HepG2 (cell line): ENCODE data around the gene PPP1R18. TPM values are rescaled to one million over a fixed set of nuclear protein-coding genes. Genes with fewer than 3 reads are reported as not detected.

ENCODE experiments used
- ATM ChIP-seq: fragments of 450-650 bp; IDR thresholded peaks from 2 replicates; pipeline ENCODE4 v1.7.1; 2017; ENCODE audit warnings: mild to moderate bottlenecking, borderline replicate concordance
- CENPT ChIP-seq: sonication (generic); formaldehyde crosslinking; IDR thresholded peaks from 2 replicates; pipeline ENCODE4 v1.8.0; 2022; ENCODE audit warnings: low read depth, mild to moderate bottlenecking, moderate library complexity, missing genetic modification reagents
- FOXA1 ChIP-seq, 2 experiments: fragments of 450-650 bp in 1 of 2; sonication (generic) in 1 of 2; formaldehyde crosslinking in 1 of 2; IDR thresholded peaks; 2 replicates each; pipeline versions ENCODE4 v1.4.0 to v1.6.1; 2016 to 2020; ENCODE audit warnings: missing genetic modification reagents in 1 of 2
- HBP1 ChIP-seq: IDR thresholded peaks from 2 replicates; pipeline ENCODE4 v1.6.1; 2016; ENCODE audit warnings: low read depth, control low read depth
- HDAC2 ChIP-seq: sonication (generic); formaldehyde crosslinking; IDR thresholded peaks from 2 replicates; pipeline ENCODE4 v1.4.0; 2020; ENCODE audit warnings: missing genetic modification reagents
- LRRFIP1 ChIP-seq: sonication (generic); formaldehyde crosslinking; conservative IDR thresholded peaks from 2 replicates; pipeline ENCODE4 v1.4.0; 2020; ENCODE audit warnings: missing genetic modification reagents
- MED1 ChIP-seq: sonication (generic); formaldehyde crosslinking; IDR thresholded peaks from 2 replicates; pipeline ENCODE4 v1.4.0; 2020; ENCODE audit warnings: missing genetic modification reagents
- MEF2D ChIP-seq: sonication (generic); formaldehyde crosslinking; IDR thresholded peaks from 2 replicates; pipeline ENCODE4 v1.5.1; 2020; ENCODE audit warnings: mild to moderate bottlenecking, missing genetic modification reagents
- MYC ChIP-seq: sonication (generic); formaldehyde crosslinking; IDR thresholded peaks from 2 replicates; pipeline ENCODE4 v1.9.0; 2021; ENCODE audit warnings: missing genetic modification reagents, borderline replicate concordance
- NRL ChIP-seq: sonication (generic); formaldehyde crosslinking; IDR thresholded peaks from 2 replicates; pipeline ENCODE4 v1.5.0; 2020; ENCODE audit warnings: missing genetic modification reagents, mild to moderate bottlenecking, moderate library complexity, borderline replicate concordance
- TARDBP ChIP-seq: sonication (generic); formaldehyde crosslinking; IDR thresholded peaks from 2 replicates; pipeline ENCODE4 v1.8.0; 2022; ENCODE audit warnings: mild to moderate bottlenecking, missing genetic modification reagents
- ZKSCAN5 ChIP-seq: sonication (generic); formaldehyde crosslinking; IDR thresholded peaks from 2 replicates; pipeline ENCODE4 v1.5.1; 2020; ENCODE audit warnings: mild to moderate bottlenecking, missing genetic modification reagents
- ZNF12 ChIP-seq: sonication (generic); formaldehyde crosslinking; IDR thresholded peaks from 2 replicates; pipeline ENCODE4 v1.5.0; 2020; ENCODE audit warnings: missing genetic modification reagents
- ZNF33A ChIP-seq: sonication (generic); formaldehyde crosslinking; IDR thresholded peaks from 2 replicates; pipeline ENCODE4 v1.5.1; 2020; ENCODE audit warnings: missing genetic modification reagents, mild to moderate bottlenecking, moderate library complexity, borderline replicate concordance
- ZNF543 ChIP-seq: sonication (generic); formaldehyde crosslinking; IDR thresholded peaks from 2 replicates; pipeline ENCODE4 v1.4.0; 2020; ENCODE audit warnings: mild to moderate bottlenecking, missing genetic modification reagents
- ZNF564 ChIP-seq: sonication (generic); formaldehyde crosslinking; IDR thresholded peaks from 2 replicates; pipeline ENCODE4 v1.8.1; 2023; ENCODE audit warnings: mild to moderate bottlenecking, missing genetic modification reagents
- ZNF674 ChIP-seq: sonication (generic); formaldehyde crosslinking; IDR thresholded peaks from 2 replicates; pipeline ENCODE4 v1.5.0; 2020; ENCODE audit warnings: low read depth, mild to moderate bottlenecking, missing genetic modification reagents
- ZNF773 ChIP-seq: sonication (generic); formaldehyde crosslinking; IDR thresholded peaks from 2 replicates; pipeline ENCODE4 v1.4.0; 2020; ENCODE audit warnings: missing genetic modification reagents, borderline replicate concordance
- ZSCAN21 ChIP-seq: sonication (generic); formaldehyde crosslinking; IDR thresholded peaks from 2 replicates; pipeline ENCODE4 v1.8.0; 2022; ENCODE audit warnings: mild to moderate bottlenecking, missing genetic modification reagents, moderate library complexity, borderline replicate concordance
- ZSCAN30 ChIP-seq: sonication (generic); formaldehyde crosslinking; IDR thresholded peaks from 2 replicates; pipeline ENCODE4 v1.5.0; 2020; ENCODE audit warnings: mild to moderate bottlenecking, missing genetic modification reagents
- polyA plus RNA-seq, 8 experiments: library from polyadenylated mRNA; depleted of rRNA in 3 of 8; stranded (reverse) in 7 of 8; unstranded in 1 of 8; fragments of >200 nt; fragmentation: Illumina TruSeq in 4 of 8; extraction: Trizol in 4 of 8; gene quantifications; 2 replicates each; pipeline versions ENCODE4 v1.2.1 to v1.2.3, GENCODE V29; 2011 to 2016; ENCODE audit warnings: low read depth in 4 of 8, missing spikeins in 1 of 8, mixed read lengths in 1 of 8; ENCODE audit not compliant: insufficient read depth in 1 of 8
- total RNA-seq, 5 experiments: library from RNA; depleted of rRNA; stranded (reverse); fragments of >200 nt; fragmentation: Illumina TruSeq; extraction: Trizol; gene quantifications; 2 replicates each; pipeline ENCODE4 v1.2.3, GENCODE V29; 2016; ENCODE audit warnings: low read depth in 1 of 5
- TF ChIP-seq, protein P1 (sequence below), 2 experiments: sonication (generic) in 1 of 2; formaldehyde crosslinking in 1 of 2; IDR thresholded peaks; 2 replicates each; pipeline versions ENCODE4 v1.4.0 to v1.6.1; 2018 to 2020; ENCODE audit warnings: missing genetic modification reagents in 2 of 2, borderline replicate concordance in 1 of 2, low read depth in 1 of 2, mild to moderate bottlenecking in 1 of 2, missing biosample characterization in 1 of 2
- TF ChIP-seq, protein P2 (sequence below): sonication (generic); formaldehyde crosslinking; conservative IDR thresholded peaks from 2 replicates; pipeline ENCODE4 v1.4.0; 2020; ENCODE audit warnings: missing genetic modification reagents

PPP1R18 gene
- total and polyA plus RNA-seq, 2 of the 13 experiments (the other 11 are each of a cell fraction or from before 2014, with no cell fraction given), result 4.9 to 9.2 TPM

- TF ChIP-seq, protein P1, sequence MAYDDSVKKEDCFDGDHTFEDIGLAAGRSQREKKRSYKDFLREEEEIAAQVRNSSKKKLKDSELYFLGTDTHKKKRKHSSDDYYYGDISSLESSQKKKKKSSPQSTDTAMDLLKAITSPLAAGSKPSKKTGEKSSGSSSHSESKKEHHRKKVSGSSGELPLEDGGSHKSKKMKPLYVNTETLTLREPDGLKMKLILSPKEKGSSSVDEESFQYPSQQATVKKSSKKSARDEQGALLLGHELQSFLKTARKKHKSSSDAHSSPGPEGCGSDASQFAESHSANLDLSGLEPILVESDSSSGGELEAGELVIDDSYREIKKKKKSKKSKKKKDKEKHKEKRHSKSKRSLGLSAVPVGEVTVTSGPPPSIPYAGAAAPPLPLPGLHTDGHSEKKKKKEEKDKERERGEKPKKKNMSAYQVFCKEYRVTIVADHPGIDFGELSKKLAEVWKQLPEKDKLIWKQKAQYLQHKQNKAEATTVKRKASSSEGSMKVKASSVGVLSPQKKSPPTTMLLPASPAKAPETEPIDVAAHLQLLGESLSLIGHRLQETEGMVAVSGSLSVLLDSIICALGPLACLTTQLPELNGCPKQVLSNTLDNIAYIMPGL (CRISPR knock-in tag; IDR thresholded peaks at IDR 0.05; ENCODE audit: borderline replicate concordance in 1 of 2, low read depth in 1 of 2), result peak; percentile 55 to 78
- peak; percentile 55; the same call in 1 of the 2 replicates for TF ChIP-seq HDAC2
- TF ChIP-seq ZKSCAN5 (CRISPR knock-in tag), result no peak
- TF ChIP-seq ZNF12 (CRISPR knock-in tag), result no peak
- TF ChIP-seq ZNF564 (CRISPR knock-in tag), result 0 out of 2 replicates have a peak, but pooled peaks have one; percentile 81
- TF ChIP-seq LRRFIP1 (CRISPR knock-in tag), result no peak
- TF ChIP-seq ZSCAN21 (CRISPR knock-in tag), result no peak
- peak; percentile 91; the same call in 1 of the 2 replicates for TF ChIP-seq MYC (CRISPR knock-in tag)
- TF ChIP-seq ZNF674 (CRISPR knock-in tag), result 0 out of 2 replicates have a peak, but pooled peaks have one; percentile 71
- TF ChIP-seq ATM, result no peak
- TF ChIP-seq FOXA1 (IDR thresholded peaks at IDR 0.05), result no peak
- TF ChIP-seq FOXA1 (CRISPR knock-in tag; IDR thresholded peaks at IDR 0.05), result peak; percentile 18; the same call in 1 of the 2 replicates
- TF ChIP-seq ZNF33A (CRISPR knock-in tag), result no peak
- TF ChIP-seq NRL (CRISPR knock-in tag), result no peak; the same call in 1 of the 2 replicates
- TF ChIP-seq MED1 (CRISPR knock-in tag), result peak; percentile 68
- no peak for TF ChIP-seq ZSCAN30
- no peak for TF ChIP-seq ZNF543 (CRISPR knock-in tag)
- TF ChIP-seq CENPT (CRISPR knock-in tag), result peak; percentile 53; the same call in 1 of the 2 replicates
- TF ChIP-seq TARDBP, result peak; percentile 80
- no peak for TF ChIP-seq HBP1 (CRISPR knock-in tag)
- TF ChIP-seq, protein P2, sequence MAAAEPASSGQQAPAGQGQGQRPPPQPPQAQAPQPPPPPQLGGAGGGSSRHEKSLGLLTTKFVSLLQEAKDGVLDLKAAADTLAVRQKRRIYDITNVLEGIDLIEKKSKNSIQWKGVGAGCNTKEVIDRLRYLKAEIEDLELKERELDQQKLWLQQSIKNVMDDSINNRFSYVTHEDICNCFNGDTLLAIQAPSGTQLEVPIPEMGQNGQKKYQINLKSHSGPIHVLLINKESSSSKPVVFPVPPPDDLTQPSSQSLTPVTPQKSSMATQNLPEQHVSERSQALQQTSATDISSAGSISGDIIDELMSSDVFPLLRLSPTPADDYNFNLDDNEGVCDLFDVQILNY (CRISPR knock-in tag), result peak; percentile 38; the same call in 1 of the 2 replicates
- TF ChIP-seq ZNF773 (CRISPR knock-in tag), result no peak
- no peak for TF ChIP-seq MEF2D (CRISPR knock-in tag)
Measured at GRCh38 chr6:30721198-30722024, 35.0 kb upstream of the PPP1R18 start (continued).
